Stimulated activated CD4-positive, alpha-beta T cell treated with anti-CD3 and anti-CD28 coated beads, Interleukin-1b, Interleukin-23, amount 100 ng/mL, for 4 hours (primary cell): ENCODE measurements around the gene KCNQ1OT1.

Experiments used
- DNase-seq, 2 donors: peaks; one replicate each; pipeline ENCODE4 v3.0.0-alpha.2; 2020; ENCODE audit warnings: low read depth in 2 of 2

The KCNQ1OT1 gene

DNA sequence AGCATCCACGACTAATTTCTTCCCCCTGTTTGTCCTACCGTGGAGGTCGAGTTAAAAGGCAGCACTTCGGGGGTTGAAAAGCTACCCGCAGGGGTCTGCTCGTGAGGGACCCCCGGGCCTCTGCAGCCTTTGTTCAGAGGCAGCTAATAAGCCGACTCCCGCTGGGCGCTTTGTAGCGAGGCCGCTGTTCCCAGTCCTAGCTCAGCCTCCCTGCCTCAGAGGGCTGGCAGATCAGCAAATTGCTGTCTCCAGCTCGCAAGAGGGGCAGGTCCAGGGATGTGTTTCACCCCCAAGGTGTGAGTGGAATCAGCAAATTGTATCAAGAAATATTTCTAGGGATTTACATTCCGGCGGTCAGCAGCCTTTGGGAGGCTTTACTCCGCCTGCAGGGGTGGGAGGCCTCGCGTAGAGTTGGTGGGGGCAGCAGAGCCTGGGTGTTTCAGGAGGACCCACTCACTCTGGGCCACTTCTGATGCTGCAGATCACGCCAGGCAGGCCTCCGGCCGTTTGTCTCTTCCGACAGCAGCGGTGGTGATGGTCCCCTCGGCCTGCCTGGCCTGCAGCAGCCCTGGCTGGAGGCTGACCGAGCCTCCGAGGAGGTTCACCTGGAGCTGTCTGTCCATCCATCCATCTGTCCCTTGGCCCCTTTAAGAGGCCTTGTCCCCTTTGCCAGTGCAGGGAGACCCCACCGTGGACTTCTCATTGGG, 21.6 kb upstream of the KCNQ1OT1 start:
- no peak for DNase-seq

DNA sequence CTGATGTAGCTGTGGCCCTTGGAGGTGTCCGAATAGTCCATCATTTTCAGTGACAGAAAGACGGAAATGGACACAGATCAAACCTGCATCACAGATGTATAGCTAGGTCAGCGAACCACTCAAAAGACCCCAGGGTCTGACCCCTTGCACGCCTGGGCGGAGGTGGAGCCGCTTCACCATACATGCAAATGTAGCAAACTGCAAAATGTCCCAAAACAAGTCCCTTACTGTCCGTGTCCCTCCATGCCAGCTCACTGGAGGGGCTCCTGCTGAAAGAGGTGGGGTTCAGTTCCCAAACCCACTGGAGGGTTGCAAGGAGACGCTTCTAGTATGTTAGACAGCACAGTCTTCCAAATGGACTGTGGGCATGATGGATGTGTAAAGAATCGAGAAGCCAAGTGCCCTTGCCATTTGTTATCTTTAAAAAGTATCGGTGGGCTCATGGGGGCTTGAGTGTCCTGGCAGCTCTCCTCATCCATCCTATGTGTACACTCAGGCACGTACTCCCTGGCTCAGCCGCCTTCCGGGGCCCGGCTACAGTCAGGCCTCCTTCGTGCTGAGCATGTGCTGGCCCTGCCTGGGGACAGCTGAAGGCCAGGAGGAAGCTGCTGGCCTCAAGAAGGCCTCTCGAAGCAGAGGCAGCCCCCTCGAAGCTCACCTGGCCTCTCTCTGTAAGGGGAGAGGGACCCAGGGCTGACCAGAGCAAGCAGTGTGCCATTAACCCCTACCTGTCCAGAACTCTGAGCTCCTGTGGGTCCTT, 20.2 kb upstream of the KCNQ1OT1 start:
- DNase-seq, result no peak

DNA sequence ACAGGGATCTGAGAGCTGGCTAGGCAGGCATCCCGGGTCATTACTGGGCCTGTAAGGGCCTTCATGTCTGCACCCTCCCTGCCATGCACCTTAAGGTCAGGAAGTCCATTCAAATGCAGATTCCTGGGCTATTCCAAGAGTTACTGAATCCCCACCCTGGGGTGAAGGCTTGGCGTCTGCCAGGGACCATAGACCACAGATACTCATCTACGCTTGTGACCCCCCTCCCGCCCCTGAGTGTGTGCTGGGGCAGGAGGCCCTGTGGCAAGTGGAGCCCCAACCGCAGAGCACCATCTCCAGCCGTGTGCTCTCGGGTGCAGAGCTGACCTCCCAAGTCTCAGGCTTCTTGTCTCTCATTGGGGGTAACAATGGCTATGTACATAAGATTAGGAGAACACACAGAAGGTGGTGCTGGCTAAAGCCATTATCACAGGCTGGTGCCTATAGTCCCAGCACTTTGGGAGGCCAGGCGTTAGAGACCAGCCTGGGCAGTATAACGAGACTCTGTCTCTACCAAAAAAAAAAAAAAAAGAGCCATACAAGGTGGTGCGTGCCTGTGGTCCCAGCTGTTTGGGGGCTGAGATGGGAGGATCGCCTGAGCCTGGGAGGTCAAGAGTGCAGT, 19.1 kb upstream of the KCNQ1OT1 start:
- no peak for DNase-seq

DNA sequence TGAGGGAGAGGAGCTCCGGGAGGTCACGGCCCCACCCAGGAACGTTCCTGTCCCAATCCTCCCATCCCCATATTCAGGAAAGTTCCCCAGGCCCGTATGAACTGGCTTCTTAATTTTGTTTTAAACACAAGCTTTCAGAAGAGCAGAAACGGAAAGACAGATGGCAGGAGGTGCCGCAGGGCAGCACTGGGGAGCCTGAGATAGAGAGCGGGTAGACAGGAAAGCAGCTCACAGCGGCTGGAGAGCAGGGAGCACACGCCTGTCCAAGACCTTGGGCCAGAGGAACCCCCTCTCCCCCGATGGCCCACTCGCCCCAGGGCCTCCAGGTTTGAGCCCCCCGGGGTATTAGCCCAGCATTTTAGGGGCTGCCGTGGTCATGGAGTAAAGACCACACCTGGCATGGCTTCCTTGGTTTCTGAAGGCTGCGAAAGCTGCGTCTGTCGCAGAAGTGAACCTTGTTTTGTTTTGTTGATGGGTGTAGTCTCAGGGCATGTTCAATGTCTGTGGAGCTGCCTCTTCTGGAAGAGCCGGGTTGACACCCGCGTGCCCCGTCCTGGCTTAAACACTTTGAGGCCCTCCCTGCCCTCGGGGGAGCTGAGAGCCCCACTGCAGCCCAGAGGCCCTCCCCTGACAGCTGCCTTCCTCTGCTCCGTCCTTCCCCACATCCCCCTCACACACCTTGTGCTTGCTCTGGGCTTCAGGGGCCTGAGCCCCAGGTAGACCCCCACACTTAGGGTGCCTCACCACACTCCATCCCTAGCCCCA, 17.9 kb upstream of the KCNQ1OT1 start:
- DNase-seq, result no peak

DNA sequence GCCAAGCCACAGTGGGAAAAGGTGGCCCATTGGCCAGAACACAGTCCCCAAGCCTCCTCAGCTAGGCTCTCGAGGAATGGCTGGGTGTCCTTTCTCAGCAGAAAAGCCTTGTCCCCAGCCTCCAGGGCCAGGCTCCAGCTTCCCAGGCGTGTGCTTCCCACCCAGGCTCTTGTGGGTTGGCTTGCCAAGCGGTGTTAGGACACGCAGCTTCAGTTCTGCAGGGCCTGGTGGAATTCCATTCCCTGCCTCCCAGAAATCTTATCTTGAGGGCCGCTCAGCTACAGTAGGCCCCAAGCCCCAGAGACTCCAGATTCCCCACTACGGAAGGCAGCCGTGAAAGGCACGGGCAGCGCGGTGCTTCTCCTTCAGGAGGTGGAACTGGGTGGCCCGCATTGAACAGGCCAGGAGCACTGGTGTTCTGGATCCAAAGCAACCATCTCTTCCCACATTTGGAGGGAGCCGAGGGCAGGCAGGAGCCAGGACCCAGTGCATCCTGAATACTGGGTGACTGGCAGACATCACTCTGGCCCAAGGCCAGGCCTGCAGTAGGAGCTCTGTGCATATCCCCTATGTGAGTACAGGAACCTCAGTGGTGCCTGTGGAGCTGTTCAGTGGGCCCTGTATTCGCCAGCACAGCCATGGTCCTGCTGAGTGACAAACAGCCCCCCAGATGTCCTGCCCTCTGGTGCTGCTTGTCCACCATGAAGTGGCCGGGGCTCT, 16.7 kb upstream of the KCNQ1OT1 start:
- DNase-seq, result no peak

DNA sequence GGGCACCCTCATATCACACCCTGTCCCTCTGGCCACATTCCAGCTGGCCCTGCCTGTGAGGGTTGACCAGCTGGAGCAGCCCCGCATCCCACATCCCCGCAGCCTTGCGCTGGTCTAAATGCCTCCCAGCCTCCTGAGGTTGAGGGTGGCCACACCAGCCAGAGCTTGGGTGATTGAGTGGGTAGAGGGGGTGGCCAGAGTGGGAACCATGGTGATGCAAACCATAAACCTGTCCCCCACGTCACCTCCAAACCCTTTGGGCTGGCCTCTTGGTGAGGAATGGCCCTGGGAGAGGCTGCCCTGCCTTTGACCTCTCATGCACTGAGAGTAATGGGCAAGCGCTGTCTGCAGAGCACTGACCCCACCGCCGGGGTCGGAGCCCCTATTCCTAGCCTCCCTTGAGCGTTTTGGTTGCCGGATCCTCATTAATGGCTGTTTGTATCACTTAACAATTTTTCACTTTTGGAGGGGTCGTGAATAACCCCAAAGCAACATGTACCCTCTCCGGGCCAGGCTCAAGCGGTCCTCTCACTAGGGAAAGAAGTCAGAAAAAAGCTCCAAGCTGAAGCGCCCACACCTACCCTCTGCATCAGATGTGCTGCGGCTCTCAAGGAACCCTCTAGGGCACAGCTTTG, 16.0 kb upstream of the KCNQ1OT1 start:
- no peak for DNase-seq

DNA sequence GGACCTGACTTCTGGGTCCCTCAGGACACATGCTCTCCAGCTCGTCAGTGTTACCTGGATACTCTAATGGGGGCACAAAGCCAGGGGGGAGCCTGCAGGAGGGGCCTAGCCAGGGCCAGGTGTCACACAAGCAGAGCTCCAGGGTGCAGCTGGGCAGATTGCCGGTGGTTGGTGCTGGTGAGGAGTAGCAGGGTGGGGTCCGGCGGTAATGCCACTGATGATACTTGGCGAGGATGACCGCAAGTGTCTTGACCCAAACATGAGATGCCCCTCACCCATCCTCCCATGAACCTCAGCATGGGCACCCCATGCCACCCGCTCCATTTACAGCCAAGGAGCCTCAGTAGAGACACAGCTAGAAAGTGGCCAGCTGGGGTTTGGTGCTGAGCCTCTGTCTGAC, 15.1 kb upstream of the KCNQ1OT1 start:
- no peak for DNase-seq

DNA sequence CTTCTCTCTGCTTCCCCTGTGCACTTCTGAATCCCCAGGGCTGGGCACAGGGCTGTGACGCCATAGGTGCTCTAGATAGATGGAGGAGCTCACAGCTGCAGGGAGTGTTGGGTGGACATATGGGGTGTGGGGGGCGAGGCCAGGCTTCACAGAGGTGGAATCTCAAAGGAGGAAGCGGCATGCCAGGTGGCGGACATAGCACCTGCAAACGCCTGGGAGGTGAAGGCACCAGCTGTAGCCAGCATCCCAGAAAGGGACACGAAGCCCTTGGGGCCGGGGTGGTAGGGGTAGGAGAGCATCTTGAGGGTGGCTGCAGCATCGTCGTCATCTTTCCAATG, 14.6 kb upstream of the KCNQ1OT1 start:
- no peak for DNase-seq

DNA sequence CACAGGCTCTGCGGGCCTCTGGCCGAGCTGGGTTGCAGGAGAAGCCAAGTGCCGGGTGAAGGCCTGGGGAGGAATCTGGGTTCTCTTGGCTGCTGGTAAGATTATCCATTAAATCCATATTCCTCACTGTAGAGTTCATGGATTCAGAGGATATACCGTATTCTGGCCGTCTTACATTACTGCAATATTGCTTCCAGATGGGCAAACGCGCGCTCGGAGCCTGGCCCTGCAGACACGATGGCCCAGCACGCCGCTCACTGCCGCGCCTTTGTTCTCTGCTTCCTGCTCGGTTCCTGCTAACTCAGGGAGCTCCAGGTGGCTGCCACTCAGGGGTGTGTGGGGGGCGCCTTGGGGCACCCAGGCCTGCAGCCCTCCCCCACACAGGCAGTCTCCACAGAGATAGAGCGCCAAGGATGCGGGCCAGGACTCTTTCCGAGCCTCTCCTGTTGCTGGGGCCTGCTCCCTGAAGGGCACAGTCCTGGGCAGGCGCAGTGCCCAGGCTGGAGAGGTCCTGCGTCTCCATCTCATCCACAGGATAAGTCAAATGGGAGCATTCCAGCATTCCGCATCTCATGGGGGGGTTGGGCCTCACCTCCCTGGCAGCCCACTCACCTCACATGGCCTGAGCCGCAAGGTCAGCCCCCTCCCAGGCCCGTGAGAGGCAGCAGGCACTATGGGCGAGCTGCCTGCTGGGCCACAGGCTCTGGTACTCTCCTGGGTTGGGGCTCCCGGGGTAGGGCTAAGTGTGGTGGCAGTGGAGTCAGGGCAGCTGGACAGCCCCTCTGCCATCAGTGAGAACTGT, 14.1 kb upstream of the KCNQ1OT1 start:
- DNase-seq, result no peak

DNA sequence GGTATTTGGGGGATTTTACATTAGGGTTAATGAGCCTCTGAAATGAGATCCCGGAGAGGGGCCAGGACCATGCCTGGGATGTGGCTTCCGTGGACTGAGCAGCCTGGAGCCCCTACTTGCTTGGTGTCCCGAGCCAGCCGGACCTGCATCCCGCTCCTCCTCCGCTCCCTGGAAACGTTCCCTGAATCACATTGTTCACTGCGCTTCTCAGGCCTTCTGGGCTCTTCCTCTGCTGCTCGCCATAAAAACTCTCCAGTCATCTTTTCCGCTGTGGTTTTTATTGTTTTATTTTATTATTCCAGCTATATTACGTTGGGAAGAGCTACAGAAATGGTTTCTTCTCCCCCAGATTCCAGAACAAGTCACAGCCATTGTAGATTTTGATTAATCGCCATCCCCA, 13.3 kb upstream of the KCNQ1OT1 start:
- DNase-seq, result no peak

DNA sequence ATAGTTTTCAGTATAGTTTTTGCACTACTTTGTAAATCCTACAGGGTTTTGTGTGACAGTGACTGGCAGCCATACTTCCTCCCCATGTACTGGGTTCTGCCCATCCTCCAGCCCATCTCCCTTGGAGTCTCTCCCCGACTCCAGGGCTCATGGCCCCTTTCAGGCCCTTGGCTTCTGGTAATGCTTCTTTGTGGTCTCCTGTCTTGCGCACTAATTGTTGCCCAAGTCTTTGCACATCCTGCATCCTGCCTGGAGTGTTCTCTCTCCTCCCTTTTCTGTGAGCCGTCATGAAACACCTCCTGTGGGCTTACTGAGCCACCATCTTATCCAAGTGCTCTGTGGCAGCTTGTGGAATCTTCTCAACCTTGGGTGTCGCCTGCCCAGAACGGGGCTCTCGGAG, 11.4 kb upstream of the KCNQ1OT1 start:
- DNase-seq, result no peak

DNA sequence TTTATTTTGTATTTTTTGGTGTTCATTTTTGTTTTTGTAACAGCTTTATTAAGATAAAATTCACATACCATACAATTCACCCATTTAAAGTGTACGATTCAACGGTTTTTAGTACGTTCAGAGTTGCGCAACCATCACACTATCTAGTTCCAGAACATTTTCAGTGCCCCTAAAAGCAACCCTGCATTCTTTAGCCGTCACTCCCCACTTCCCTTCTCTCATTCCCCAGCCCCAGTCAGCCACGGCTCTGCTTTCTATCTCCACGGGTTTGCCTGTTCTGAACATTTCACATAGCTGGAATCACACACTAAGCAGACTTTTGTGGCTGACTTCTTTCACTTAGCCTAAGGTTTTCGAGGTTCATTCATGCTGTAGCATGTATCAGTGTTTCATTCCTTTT, 9.6 kb upstream of the KCNQ1OT1 start:
- no peak for DNase-seq

DNA sequence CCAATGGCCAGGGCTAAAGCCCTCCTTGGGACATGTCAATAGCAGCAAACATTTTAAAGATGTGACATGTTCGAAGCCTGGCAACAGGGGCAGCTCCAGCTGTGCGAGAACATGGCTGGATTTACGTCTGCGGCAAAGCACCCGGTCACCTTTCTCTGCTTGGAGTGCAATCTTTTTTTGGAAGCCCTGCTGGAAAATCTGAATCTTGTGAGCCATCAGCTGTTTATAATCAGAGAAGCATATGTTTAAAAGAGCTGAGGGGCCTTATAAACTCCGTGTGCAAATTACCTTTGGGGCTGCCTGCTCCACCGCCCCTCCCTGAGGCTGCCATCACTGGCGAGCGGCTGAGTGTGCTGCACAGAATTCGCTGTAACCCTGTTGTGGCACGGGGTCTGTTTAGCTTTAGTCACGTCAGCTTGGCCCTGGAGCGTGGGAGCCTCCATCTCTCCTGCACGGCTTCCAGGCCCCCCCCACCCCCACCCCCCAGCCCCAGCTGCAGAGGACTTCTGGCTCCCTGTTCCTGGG, 9.0 kb upstream of the KCNQ1OT1 start:
- no peak for DNase-seq

DNA sequence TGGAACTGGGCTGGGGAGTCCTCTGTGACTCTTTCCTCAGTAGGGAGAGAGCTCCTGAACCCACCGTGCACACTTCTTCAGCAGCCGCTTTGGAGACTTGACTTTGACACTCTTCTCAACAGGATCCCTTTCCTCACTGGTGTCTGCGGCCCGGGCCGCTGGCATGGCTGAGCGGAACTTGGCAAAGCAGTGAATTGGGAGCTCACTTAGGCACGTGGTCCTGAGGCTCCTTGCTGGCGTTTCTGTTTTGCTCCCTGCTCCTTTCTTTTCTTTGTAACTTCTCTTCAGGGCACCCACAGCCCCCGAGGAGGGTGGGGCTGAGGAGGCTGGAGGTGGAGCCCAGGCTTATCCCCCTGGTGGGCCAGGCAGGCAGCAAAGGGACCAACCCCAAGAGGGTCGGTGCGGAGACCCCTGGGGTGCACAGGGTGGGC, 8.4 kb upstream of the KCNQ1OT1 start:
- DNase-seq, result no peak

DNA sequence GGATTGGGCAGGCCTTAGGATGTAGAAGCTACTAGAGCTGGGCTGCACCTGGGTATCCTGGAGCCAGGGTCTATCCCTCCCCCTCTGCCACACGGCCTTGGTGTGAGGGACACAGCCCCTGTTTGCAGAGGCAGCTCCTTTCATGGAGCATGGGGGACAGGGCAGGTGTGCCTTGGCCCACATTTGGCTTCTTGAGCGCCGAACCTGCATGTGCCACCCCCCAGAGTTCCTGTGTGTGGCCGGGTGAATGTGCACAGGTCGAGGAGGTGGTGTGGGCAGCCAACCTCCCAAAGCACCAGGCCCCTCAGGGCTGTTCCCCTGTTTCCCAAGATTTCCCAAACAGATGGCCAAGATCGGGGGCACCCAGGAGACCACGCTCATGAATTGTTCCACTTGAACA, 7.9 kb upstream of the KCNQ1OT1 start:
- DNase-seq, result no peak

DNA sequence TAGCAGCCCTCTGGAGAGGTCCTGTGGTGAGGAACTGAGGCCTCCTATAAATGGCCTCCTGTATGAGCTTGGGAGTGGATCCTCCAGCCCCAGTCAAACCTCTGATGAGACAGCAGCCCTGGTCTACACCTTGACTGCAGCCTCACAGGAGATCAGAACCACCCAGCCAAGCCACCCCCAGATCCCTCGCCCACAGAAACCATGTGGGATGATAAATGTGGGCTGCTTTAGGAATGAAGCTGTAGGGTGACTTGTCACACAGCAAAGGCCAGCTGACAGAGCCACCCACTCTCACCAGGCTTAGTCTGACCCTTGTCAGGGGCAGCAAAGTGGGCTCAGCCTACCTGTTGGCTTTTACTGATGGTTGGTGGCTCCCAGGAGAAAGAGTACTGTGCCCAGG, 6.5 kb upstream of the KCNQ1OT1 start:
- DNase-seq, result no peak

DNA sequence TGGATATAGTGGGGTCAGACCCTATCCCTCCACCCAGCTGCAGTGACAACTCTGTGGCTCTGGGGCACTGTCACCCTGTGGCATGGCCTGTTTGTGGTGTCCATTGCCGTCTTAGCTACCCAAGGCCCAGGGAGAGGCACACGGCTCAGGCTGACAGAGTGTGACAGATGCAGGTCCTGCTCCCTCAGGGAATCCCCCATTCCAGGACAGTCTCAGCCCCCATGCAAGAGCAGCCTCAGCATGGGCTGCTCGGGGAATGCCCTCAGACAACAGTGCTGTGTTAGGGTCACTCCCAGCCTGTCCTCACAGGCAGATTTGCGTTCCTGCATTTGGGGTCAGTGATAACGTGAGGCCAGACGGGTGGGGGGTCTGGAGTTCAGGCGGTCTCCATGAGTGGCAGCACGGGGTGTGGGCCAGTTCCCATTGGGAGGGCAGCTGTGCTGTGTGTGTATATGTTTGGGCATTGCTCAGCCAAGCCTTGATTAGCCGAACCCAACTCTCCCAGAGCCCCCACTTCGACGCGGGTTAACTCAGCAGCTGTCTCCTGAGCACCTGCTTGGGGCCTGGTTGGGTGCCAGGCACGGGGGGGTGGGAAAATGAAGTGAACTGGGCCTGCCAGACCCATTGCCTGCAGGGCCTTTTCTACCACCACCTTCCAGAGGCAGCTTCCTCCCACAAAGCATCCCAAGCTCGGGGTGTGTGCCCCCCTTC, 5.3 kb upstream of the KCNQ1OT1 start:
- DNase-seq, result no peak

DNA sequence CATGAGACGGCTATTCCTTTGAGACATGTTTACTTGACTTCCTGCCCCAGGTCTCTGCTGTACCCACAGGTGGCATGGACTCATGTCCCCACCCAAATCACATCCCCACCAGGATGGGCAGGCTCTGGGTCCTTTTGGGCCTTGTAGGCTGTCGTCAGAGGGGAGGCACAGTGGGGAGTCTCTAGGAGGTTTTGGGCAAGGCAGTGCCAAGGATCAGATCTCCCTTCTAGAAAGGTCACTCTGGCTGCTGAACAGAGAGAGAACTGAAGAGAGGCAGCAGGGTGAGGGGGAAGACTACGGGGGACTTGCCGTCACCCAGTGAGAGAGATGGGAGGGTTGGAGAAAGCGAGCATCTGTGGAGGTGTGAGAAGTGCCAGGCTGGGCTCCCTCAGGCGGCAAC, 4.6 kb upstream of the KCNQ1OT1 start:
- DNase-seq, result no peak

DNA sequence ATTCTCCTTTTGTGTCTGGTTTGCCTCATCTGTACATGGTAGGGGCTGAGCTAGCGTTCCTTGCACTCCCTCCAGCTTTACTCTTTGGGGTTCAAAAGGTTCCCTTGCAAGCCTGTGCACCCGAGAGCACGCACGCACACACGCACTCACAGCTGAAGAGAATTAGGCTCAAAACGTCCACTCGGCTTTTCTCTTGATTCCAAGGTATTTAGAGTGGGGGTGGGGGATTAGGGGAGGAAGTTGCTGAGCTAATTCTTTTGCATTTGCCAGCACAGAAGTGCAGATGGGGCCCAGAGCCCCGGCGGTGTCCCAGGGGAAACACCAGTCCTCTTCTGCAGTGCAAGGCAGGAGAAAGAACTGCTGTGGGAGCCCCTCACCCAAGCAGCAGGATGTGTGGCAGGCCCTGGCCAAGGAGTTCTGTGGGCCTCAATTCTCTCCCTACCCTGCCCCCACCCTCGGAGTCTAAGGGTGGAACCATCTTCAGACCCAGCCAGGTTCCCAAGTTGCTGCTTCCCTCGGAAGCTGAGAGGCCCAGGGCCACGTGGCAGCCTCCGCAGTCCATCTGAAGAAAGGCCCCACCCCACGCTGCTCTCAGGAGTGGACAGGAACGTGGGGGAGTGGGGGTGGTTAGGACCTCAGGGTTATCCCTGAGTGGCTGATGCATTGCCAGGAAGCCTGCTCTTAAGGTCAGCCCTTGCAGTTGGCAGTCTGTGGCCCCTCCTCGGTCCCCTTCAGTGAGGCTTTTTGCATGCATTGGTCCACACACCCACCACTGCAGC, 3.8 kb upstream of the KCNQ1OT1 start:
- DNase-seq, result no peak
